GDM1 (cell line): ENCODE measurements around the gene SH3RF2.
"Not testable (repeated sequence)": the region's sequence is repeated elsewhere in the genome, so short reads cannot be mapped to it uniquely, and the experiment has no call there.

Experiments
- DNase-seq: peaks from one replicate; lab custom pipeline; 2025; lab: John Stamatoyannopoulos, UW

Gene SH3RF2

DNA sequence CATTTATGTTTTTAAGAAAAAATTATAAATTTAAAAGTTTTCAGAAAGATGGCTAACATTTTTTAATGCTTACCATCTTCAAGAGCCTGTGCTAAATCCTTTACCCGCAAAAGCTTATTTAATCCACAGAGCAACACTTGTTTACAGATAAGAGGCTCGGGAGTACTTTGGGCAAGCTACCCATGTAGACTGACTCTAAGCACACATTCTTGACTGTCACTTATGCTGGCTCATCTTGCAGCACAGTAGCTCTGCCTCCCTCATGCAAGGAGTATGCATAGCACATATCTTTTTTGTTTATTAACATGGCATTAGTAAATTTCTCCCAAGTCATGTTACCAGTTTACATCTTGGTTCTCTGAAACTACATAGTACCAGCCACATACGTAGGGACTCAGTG lies 14.7 kb downstream of the SH3RF2 start:
- DNase-seq = no peak

DNA sequence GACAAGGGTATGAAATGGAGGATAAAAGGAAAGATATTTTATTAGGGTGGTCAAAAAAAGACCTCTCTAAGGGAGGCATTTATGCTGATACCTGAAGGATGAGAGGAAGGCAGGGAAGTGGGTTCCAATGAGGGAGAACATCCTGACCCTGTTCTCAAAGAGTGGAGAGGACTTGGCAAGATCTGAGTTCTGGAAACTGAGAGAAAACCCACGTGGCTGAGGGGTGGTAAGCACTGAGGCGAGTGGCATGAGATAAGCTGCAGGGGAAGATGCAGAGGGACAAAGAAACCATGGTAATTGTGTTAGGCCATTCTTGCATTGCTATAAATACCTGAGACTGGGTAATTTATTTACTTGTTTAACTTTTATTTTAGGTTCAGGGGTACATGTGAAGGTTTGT lies 16.8 kb downstream of the SH3RF2 start:
- DNase-seq = no peak

DNA sequence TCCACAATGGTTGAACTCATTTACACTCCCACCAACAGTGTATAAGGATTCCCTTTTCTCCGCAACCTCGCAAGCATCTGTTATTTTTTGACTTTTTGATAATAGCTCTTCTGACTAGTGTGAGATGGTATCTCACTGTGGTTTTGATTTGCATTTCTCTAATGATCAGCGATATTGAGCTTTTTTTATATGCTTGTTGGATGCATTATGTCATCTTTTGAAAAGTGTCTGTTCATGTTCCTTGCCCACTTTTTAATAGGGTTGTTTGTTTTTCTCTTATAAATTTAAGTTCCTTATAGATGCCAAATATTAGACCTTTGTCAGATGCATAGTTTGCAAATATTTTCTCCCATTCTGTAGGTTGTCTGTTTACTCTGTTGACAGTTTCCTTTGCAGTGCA lies 17.8 kb downstream of the SH3RF2 start:
- not testable (repeated sequence) for DNase-seq

DNA sequence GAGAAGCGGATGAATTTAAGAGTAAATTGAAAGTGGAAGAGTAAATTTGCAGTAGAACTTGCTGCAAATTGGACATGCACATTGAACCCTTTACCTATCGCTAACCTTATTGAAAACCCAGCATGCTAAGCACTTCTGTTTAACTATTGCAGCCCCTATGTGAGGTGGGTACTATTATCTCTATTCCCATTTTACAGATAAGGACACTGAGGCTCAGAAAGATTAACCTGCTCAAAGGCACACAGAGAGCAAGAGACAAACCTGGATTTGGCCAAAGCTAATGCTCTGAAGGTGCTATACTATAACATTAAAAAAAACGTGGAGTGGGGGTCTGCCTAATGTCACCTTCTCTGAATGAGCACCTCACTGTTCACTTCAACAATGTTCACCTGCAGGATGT lies 21.0 kb downstream of the SH3RF2 start:
- no peak for DNase-seq

DNA sequence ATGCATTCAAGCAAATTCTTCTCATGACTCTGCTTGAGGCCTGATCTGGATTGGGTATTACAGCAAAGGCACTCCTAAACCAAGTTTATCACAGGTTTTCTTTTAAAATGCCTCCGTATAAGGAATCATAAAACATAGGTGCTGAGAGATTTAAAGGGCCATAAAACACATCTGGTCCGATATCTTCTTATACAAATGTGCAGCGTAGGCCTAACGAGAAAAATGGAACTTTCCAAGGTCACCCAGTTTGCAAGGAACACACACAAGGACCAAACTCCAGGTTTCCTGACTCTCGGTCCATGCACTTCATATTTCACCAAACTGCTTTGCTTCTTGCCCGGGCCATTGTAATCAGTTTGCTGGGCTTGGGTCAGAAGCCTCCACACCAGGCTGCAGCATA lies 22.1 kb downstream of the SH3RF2 start:
- DNase-seq = no peak

DNA sequence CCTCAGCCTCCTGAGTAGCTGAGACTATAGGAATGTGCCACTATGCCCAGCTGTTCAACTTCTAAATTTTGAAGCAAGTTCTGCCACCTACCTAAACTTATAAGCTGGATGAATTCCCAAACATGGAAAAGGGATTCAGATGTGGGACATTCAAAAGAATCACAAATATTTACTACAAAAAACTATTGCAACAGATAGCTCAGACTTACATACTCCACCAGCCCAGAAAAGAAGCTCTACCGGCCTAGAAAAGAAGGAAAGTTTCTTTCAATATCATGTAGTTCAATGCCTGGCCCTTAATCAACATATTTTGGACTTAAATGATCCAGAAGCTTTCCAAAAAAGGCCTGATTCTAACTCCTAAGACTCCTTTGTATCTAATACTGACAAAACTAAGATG lies 23.8 kb downstream of the SH3RF2 start:
- DNase-seq = no peak

DNA sequence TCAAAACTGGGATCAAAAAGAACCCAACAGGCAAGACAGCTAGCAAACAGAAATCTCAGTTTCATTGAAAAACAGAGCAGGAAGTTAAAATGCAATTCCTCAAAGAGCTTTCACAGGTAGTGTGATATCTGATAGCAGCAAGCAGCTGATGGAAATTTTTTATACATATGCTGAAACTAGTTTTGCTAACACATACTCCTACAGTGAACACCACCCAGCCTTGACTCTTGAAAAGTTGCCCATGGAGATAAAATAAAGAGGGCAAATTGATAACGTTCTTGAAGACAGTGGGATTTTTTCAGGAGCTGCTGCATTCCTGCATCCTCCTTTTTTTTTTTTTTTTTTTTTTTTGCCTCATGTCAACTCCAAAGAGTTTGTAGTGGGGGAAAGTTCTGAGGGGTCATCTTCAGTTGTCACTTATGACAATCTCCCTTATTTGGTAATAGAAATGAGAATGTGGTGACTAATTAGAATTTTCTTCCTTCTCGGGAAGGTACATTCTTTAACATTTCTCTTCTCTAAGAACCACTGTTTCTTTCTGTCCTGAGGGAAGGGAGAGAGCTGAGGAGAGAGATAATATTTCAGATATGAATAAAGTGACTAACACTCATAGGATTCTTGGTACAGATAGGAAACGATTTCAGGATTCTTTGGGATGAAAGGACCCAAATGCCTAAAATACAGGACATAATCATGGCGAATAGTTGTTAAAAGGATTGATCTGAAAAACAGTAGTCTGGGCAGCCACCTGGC lies 24.6 kb downstream of the SH3RF2 start:
- DNase-seq = no peak

DNA sequence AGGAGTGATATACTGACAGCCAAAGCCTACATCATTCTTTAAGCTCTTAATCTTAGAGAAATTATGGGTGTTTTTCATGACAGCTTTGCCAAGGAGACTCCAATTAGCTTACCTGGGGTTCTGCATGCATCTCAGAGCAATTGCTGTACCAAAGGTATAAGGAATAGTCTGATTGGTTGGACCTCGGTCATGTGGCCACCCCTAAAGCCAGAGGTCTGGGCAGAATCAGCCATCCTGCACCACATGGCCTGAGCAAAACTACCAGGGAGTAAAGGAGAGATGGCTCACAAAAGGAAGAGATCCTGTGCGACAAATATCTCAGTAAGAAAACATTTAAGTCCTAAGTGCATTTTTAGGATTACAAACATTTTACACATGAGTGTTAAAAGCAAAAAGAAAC lies 25.6 kb downstream of the SH3RF2 start:
- no peak for DNase-seq

DNA sequence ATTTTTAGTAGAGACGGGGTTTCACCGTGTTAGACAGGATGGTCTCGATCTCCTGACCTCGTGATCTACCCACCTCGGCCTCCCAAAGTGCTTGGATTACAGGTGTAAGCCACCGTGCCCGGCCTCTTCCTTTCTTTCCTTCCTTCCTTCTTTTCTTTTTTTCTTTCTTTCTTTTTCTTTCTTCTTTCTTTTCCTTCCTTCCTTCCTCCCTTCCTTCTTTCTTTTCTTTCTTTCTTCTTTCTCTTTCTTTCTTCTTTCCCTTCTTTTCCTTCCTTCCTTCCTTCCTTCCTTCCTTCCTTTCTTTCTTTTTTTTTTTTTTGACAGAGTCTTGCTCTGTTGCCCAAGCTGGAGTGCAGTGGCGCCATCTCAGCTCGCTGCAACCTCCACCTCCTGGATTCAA lies 27.6 kb downstream of the SH3RF2 start:
- DNase-seq = not testable (repeated sequence)

DNA sequence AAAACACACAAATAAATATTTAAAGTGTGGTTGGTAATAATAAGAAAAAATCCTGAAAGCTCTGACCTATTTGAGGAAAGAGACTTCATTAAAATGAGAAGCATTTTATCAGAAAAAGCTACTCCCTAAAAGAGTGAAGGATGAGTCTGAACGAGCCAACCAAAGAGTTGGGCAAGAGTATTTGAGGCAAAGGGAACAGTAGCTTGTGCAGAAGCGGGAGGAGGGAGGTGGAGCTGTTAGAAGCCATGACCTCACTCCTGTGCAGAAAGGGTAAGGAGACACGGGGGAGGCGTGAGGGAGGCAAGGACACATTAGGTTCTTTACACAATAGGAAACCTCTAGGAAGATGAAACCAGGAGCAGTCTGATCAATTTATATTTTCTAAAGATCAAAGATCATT lies 29.4 kb downstream of the SH3RF2 start:
- DNase-seq = no peak

DNA sequence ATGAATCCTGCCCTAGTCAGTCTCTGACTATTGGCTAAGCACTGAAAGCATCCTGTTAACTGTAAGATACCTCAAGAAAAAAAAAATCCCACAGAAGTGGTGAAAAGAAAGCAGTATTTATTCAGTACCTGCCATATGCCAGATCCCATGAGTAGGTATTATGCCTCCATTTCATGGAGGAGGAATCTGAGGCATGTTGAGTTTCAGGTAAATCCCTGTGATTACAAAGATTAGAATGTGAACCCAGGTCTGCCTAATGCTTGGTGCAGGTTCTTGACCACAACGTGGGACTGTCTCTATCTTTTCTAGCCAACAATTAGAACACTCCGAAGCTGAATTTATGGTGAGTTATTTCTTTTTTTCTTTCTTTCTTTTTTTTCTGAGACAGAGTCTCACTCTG lies 30.9 kb downstream of the SH3RF2 start:
- no peak for DNase-seq

DNA sequence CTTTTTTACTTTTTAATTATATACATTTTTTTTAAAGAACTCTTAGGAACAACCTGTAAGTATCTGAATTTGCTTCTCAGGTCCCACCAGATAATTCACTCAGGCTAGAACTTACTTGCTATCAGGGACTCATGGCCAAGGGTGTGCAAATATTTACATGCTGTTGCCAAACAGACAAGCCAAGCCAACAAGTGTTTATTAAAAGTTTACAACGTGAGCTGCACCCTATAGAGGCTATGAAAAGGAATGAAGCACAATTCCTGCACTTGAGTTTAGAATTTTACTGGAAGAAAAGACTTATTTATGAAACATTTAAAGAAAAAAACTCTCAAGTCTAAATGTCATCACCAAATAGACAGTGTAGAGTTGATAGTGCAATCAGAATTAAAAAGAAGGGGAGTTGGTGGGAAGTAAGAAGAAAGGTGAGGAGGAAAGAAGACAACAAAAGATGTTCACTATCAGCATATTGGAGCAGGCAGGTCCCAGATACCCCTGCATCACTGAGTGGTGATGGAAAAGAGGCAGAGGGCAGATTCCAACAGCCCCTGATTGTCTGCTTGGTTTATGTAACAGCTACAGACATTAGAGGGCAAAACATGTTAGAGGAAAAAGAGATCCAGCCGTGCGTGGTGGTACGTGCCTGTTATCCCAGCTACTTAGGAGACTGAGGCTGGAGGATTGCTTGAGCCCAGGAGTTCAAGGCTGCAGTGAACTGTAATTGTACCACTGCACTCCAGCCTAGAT lies 32.8 kb downstream of the SH3RF2 start:
- no peak for DNase-seq

DNA sequence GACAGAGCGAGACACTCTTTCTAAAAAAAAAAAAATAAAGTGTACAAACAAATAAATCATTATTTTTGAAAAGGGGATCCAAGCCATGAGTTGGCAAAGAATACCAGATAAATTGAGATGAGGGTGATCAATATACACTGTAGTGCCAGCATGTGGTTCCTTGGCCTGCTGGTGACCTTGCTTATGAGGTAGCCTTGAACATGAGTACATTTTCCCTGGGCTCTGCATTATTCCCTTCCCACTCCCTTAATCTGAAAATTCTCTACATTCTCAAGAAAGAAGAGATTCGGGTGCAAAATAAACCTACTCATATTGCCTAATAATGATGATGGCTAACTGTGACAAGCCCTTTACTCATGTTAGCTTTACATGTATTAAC lies 33.3 kb downstream of the SH3RF2 start:
- DNase-seq = no peak

DNA sequence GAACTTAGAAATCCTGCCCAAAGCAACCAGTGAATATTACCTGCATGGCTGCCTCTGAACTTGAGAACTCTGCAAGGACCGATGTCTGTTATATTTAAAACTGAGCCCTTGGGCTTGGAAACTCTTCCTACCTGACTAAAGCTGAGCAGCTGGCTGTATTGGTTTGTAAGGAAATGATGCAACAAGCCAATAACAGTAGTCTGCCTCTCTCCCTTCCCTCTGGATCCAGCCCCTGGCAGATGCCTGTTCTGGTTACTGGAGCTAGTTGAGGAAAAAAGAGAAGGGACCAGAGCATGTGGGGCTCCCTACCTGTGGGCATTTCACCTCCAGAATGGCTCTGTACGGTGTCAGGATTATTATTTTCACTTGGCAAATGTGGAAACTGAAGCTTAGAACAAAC lies 34.7 kb downstream of the SH3RF2 start:
- DNase-seq = no peak

DNA sequence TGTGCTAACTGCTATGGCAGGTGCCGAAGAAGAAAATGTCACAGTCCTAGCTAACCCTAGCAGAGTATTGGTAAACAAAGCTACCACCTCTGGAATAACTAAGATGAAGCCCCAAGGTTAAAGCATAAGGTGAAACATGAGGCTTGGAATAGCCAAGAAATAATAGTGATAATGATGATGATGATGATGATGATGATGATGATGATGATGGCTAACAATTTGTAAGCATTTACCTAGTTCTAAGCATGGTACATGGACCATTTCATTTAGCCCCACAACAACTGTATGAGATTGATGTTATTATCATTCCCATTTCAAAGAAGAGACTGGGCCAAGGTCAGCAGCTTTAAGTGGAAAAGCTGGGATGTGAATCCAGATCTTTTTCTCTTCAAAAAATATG lies 35.3 kb downstream of the SH3RF2 start:
- no peak for DNase-seq

DNA sequence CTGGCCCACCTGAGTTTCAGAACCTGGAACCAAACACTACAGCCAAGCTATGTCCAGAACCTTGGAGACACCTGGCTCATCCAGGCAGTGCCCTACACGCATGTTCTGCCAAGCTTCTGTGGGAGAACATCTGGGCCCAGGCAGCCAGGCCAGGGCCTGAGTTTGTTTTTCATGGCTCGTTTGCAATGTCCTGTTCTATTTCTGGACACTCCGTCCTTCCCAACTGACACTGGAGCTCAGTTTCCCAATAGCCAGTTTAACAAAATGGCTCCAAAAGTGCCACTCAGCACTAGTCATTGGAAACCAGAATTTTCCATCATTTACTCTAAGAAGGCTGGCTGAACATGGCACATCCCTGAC lies 38.6 kb downstream of the SH3RF2 start:
- no peak for DNase-seq

DNA sequence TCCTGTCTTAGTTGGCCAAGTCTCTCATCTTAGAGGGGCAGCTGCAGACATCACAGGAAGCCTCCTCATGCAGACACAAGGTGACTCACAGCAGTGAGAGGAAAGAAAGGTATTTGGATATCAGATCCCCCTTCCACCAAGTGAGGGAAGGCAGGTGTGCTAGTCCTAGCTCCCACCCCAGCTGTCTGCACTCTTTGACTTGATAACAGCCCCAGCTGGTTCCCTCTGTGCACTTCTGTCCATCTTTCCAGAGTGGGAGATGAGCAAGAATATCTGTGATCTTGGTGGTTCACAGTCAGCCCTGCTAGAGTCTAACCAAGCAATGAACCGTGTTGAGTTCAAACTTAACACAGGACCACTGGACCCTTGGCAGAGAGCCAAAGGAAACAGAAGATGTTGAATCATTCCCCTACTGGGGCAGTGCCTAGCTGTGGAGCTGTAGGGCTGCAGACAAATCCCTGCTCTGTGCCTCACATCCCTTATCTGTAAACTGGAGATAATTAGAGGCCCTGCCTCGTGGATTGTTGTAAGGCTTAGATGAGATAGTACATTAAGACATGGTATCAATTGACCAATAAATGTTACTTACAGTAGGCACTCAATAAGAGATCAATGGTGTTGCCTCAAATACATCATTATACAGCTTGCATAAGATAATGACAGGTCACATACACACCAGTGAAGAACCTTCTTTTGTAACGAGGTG lies 39.1 kb downstream of the SH3RF2 start:
- DNase-seq = no peak

DNA sequence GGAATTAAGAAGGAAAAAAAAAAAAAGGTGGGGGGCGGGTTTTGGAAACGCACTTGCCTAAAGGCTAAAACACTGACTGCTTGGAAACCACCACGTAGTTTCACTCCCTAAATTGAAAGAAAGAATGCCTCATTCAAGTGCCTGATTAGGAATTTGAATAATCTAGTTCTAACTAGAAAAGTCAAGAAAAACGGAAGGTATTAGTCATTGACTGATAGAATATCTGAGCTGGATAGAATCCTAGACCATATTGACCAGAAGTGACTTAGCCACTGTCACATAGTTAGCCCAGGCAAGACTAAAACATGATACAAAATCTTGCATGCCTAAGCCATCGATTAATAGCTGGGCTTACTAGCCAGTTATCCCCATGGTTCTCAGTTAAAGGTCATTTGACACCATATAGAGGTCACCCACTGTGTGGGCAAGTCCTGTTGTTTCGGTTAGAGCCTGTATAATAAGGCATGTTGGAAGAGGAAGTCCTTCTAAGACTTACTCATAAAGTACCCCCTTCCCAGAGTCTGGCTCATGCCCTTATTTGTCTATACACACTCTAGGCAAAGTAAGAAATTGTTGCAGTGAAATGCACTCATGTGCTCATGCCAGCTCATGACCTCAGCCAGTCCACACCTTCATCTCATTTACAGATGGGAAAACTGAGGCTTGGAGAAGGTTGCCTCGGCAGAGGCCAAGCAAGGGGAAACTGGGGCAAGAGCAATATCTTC lies 40.2 kb downstream of the SH3RF2 start:
- DNase-seq = no peak

DNA sequence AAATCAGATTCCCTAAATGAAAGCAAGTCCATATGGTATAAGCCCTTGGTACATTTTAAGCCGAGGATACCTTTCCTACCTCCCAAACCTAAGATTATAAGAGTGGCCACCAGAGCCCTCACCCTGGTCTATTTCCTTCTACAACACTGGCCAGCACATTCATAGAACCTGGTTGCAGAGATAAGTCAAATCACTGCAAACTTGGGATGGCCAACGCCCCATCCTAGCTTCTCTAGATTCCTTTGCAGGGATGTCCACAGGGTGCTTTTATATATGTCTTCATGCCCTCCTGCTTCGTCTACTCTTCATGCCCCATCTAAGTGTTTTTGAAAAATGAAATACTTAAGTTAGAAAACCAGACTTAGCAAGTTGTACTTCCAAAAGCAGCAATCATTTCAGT lies 41.8 kb downstream of the SH3RF2 start:
- no peak for DNase-seq

DNA sequence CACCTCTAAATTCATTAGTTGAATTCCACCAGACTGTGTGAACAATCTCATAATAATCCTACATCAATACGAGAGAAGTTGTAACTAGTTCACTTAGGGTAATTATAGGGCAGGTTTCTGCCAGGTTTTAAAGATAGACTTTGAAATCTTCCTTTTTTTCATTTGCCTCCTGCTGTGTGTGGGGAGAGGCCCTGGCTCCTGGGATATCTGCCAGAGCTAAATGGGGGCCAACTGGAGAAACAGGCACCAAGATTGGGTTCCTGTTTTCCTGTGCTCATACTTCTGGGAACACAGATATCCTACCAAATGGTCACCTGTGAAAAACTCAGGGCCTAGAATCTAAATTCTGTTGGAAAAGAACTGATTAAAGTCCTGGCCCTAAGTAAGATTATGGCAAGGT lies 42.3 kb downstream of the SH3RF2 start:
- no peak for DNase-seq

DNA sequence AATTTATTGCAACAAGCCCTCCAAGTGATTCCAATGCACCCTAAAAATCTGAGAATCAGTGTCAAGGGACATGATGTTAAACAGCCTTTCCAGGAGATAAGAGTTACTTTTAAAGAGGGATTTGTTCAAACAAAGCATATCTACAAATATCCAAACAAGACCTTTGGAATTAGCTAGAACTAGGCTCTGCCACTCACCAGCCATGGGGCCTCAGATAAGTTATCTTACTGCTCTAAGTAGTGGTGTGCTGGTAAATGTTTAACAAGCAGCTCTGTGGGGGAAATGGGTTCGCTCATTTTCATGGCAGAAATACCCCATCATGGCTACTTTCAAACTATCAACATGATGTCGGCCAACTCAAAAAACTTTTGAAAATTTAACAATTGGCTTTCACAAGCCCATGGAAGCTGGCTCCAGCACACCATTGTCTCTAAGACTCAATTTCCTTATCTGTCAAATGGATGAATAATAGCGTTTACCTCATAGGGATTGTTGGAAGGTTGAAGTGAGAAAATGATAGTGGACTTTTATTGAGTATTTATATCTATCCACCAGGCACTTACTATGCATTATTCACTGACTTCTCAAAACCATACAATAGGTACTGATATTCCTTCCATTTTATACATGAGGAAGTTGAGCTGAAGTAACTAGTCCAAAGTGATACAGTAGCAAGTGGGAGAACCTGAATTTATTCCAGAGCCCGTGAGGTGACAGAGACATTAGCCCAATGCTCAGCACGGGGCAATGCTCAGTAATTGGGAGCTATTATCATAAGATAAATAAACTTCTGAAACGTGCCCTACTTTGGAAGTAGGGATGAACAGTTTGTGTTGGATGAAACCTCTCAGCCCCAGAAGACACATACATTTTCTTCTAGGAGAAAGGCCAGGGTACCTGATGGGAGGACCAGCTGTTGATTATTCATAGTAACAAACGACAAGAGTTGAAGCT lies 43.2 kb downstream of the SH3RF2 start:
- DNase-seq = no peak
